HG03196 (cell line): ENCODE data around the gene OR52A1.

ENCODE experiments used
- ATAC-seq: cut with Tn5 transposase; IDR thresholded peaks from one replicate; pipeline ENCODE4 v1.9.1; 2021; ENCODE audit not compliant: unreplicated experiment

Gene OR52A1

GRCh38 chr11:5136261-5136660, 18.3 kb downstream of the OR52A1 start:
- ATAC-seq: no peak

GRCh38 chr11:5131584-5132335, 22.8 kb downstream of the OR52A1 start:
- no peak for ATAC-seq

GRCh38 chr11:5129457-5129877, 25.1 kb downstream of the OR52A1 start:
- no peak for ATAC-seq

DNA sequence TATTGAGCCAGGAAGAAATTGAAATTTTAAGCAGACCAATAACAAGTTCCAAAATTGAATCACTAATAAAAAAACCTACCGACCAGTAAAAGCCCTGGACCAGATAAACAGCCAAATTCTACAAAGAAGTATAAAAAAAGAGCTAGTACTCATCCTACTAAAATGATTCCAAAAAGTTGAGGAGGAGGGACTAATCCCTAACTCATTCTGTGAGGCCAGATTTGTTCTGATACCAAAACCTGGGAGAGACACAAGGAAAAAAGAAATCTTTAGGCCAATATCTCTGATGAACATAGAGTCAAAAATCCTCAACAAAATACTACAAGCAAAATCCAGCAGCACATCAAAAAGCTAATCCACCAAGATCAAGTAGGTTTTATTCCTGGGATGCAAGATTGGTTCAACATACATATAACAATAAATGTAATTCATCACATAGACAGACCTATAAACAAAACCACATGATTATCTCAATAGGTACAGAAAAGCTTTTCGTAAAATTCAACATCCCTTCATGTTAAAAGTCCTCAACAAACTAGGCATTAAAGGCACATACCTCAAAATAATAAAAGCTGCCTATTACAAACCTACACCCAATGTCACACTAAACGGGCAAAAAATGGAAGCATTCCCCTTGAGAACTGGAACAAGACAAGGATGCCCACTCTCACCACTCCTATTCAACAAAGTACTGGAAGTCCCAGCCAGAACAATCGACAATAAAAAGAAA, 29.5 kb downstream of the OR52A1 start:
- no peak for ATAC-seq

GRCh38 chr11:5123802-5124521, 30.6 kb downstream of the OR52A1 start:
- no peak for ATAC-seq

- ATAC-seq: no peak
These were observed 35.7 kb downstream of the OR52A1 start for GRCh38 chr11:5118893-5119292.

GRCh38 chr11:5117588-5117987, 37.0 kb downstream of the OR52A1 start:
- ATAC-seq: no peak

GRCh38 chr11:5115339-5115738, 39.2 kb downstream of the OR52A1 start:
- no peak for ATAC-seq

DNA sequence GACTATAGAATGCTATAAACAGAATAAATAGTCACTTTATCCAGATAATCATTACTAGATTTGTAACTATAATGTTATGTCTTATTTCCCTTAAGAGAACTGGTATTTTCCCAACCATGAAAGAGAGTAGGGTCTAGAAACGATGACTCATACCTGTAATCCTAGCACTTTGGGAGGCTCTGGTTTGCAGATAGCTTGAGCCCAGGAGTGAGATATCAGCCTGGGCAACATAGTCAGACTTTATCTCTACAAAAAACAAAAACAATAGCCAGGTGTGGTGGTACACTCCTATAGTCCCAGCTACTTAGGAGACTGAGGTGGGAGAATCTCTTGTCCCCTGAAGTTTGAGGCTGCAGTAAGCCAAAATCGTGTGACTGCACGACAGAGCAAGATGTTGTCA, 47.3 kb downstream of the OR52A1 start:
- no peak for ATAC-seq

DNA sequence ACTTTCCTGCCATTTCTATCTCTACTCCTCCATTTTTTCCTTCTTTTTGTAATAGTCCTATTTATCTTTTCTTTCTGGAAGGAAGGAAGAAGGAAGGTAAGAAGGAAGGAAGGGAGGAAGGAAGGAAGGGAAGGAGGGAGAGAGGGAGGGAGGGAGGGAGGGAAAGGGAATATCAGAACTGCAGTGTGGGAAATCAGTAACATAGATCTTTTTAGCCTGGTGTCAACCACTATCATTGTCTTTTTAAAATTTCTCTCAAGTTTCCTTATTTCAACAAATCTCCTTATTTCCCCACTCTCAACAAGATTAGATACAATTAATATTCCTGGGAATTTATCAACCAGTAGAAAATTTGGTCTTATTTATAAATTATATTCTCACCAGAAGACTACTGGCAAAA, 51.5 kb downstream of the OR52A1 start:
- ATAC-seq: no peak

GRCh38 chr11:5102246-5102645, 52.3 kb downstream of the OR52A1 start:
- no peak for ATAC-seq

- no peak for ATAC-seq
These were observed 58.5 kb downstream of the OR52A1 start for GRCh38 chr11:5096011-5096410.
